SU-DHL-6 (cell line): ENCODE measurements around the gene SEMA4A.

ENCODE experiments used
- CTCF ChIP-seq: fragments of 200-600 bp; sonication (generic); IDR thresholded peaks from one replicate; pipeline ENCODE4 v1.5.1; 2017; ENCODE audit warnings: antibody characterized with exemption, mild to moderate bottlenecking, low read length, moderate library complexity; ENCODE audit not compliant: insufficient read depth, poor library complexity, severe bottlenecking
- EZH2phosphoT487 ChIP-seq: fragments of 200-600 bp; sonication (generic), shearing (Covaris generic); conservative IDR thresholded peaks from 2 replicates; pipeline ENCODE4 v1.6.1; 2018; ENCODE audit warnings: mild to moderate bottlenecking, antibody characterized with exemption, low read length, moderate library complexity, mixed read lengths

GRCh38 chr1:156162430-156163037, 9.1 kb downstream of the SEMA4A start:
- TF ChIP-seq CTCF (no peak), EZH2phosphoT487 (no peak)
